ENCODE measurements around the gene FSIP1.

The FSIP1 gene

GRCh38 chr15:39589815-39590644 is 192.6 kb downstream of the FSIP1 start:
- no peak for DNase-seq

- no peak for DNase-seq
These were observed 193.3 kb downstream of the FSIP1 start for GRCh38 chr15:39589193-39589814.

DNA sequence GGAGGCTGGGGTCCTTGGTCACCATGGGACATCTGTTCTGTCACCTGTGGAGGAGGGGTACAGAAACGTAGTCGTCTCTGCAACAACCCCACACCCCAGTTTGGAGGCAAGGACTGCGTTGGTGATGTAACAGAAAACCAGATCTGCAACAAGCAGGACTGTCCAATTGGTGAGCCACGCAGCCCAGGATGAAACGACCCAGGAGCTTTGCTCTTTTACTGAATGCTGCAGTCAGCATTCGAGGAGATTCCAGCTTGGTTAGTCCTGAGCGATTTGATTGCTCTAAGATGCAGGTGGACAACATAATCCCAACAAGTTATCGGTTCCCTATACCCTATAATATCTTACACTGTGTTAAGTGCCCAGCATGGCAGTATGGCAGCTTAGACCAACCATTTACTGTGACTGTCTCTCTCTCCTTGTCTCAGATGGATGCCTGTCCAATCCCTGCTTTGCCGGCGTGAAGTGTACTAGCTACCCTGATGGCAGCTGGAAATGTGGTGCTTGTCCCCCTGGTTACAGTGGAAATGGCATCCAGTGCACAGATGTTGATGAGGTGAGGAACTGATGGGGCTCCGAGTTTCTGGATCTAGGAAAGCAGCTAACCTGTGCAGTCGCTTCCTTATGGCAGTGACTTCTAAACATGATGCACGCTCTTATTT is 194.0 kb downstream of the FSIP1 start:
- no peak for DNase-seq

DNA sequence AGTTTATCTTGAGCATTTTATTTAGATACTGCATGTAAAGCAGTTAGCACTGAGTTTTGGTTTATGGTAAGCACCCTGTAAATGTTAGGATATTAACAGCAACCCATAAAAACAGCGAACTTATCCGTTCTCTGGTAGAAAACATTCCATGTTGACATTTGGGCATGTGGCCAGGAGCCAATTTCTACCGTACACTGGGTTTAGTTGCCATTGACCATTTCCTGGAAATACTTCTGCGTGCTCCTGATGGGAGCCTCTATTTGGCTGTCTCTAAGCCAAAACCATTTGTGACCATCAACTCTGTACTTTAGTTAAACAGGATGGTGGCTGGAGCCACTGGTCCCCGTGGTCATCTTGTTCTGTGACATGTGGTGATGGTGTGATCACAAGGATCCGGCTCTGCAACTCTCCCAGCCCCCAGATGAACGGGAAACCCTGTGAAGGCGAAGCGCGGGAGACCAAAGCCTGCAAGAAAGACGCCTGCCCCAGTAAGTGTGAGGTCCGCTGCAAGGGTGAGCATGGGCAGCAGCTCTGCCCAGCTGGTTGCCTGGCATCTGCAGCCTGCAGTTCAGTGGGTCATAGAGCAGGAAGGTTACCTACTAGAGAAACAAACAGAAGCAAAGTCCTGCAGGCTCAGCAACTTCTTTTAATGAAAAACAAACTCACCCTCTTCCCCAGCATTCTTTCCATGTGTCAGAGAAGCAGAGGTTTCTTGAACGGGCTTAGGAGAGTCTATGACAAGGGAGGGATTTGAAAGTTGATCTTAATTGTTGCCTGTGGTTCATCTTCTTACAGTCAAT is 194.7 kb downstream of the FSIP1 start:
- DNase-seq: no peak

DNA sequence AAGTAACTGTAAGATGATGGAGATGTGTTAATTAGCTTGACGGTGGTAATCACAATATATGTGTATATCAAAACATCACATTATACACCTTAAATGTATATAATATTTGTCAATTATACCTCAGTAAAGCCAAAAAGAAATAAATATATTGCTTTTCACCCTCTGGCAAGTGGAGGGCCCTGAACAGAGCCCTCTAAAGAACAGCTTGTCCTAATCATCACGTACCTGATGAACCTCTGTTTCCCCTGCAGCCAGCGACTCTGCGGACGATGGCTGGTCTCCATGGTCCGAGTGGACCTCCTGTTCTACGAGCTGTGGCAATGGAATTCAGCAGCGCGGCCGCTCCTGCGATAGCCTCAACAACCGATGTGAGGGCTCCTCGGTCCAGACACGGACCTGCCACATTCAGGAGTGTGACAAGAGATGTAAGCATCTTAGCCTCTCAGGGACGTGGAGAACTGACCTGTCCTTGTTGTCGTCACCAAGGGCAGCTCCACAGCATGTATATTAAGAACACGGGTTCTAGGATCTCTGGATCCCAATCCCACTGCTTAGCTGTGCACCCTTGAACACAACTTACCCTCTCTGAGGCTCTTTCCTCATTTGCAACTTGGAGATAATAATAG is 195.4 kb downstream of the FSIP1 start:
- DNase-seq: no peak

DNA sequence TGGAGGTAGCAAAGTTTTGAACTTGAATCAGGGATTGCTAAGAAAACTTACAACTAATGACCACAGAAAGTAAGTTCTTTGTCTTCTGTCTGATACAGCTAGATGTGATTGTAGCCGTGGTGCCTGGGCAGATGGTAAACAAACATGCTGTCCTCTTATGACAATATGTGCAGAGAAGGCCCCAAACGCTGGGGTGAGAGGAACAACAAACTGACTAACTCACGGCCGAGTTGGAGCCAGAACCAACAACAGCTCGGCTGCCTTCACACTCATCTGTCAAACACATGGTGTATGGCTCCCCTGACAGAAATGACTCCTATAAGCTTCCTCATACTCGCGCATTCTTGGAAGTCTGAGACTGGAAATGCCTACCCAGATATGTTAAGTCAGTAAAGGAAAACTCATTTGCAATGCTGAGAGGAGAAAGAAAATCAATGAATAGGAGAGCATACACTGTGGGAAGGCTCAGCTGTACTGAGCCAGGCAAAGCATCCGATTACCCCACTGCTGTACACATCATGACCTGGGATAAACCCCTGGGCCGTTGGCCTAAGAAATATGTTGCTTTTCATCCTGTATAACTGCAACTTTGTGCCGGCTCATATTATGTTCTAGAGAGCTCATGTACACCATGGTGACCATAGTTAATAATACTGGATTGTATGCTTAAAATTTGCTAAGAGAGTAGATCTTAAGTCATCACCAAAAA is 196.1 kb downstream of the FSIP1 start:
- no peak for DNase-seq

- no peak for DNase-seq
These were observed 196.8 kb downstream of the FSIP1 start for GRCh38 chr15:39585871-39586301.

- DNase-seq: no peak
These were observed 197.2 kb downstream of the FSIP1 start for GRCh38 chr15:39585389-39585841.

- DNase-seq: no peak
These were observed 197.8 kb downstream of the FSIP1 start for GRCh38 chr15:39584662-39585388.

GRCh38 chr15:39584266-39584659 is 198.4 kb downstream of the FSIP1 start:
- DNase-seq: no peak

DNA sequence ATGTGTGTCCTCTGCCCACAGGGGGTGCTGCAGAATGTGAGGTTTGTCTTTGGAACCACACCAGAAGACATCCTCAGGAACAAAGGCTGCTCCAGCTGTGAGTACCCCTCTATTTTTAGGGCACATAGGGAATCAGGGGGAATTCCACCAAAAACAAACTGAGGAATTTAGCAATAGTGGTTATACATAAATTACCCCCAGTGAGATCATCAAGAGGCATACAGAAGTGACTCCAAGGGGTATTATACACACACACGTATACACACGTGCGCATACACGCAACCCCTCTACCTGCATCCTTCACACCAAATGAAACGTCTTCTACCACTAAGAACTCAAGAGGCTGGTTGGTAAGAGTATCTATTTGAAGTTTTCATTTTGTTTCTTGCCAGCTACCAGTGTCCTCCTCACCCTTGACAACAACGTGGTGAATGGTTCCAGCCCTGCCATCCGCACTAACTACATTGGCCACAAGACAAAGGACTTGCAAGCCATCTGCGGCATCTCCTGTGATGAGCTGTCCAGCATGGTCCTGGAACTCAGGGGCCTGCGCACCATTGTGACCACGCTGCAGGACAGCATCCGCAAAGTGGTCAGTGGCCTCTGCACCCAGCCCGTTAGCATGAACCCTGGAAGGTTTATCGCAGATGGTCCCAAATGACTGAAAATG is 198.9 kb downstream of the FSIP1 start:
- no peak for DNase-seq

DNA sequence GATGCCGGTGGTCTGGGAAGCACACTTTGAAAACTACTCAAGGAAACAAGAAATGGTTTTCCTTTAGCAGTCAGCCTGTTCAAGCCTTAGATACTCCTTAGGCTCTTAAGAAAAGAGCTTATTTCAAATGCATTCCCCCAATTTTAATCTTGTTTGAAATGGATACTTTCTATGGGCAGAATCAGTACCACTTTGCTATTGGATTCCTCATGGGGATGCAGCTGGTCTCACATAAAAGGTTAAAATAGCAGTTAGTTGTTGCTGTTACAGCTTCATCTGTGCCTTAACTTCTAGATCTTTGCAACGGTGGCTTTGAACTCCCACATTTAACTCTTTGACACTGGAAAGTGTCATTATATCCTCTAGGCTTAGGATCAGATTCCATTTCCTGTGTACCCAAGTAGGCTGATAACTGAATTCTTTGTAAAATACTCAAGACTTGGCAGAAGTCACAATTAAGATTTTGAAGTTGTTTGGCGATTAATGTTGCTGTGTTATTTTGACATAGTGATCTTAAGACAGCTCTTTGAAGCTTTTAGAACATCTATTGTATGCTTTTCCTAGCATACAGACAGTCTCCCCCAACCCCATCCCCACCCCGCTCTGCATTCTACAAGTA is 199.6 kb downstream of the FSIP1 start:
- no peak for DNase-seq

- no peak for DNase-seq
These were observed 200.2 kb downstream of the FSIP1 start for GRCh38 chr15:39582286-39582976.

GRCh38 chr15:39581793-39582285 is 200.8 kb downstream of the FSIP1 start:
- no peak for DNase-seq

DNA sequence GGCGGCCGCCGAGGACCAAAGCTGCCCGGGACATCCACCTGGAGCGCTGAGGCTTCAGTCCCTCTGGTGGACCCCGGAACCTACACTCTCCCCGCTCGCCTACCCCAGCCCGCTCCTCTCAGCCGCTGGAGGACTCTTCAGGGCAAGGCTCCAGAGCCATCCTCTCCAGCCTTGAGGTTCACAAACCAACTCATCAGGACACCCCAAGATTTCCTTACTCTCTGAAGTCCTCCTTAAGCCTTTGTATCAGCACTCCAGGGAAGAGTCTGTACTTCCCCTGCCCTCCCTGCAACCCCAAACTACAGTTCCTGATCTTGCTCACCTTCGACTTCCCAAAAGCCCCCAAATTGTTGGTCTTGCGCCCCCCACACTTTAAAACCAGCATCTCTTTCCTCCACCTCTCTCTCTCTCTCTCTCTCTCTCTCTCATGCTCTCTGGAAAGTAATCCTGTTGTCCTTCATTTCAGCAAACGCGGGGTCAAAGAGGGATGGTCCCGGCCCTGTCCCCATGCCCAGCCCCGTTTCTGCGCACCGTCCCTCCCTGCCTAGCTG is 201.3 kb downstream of the FSIP1 start:
- DNase-seq: no peak

DNA sequence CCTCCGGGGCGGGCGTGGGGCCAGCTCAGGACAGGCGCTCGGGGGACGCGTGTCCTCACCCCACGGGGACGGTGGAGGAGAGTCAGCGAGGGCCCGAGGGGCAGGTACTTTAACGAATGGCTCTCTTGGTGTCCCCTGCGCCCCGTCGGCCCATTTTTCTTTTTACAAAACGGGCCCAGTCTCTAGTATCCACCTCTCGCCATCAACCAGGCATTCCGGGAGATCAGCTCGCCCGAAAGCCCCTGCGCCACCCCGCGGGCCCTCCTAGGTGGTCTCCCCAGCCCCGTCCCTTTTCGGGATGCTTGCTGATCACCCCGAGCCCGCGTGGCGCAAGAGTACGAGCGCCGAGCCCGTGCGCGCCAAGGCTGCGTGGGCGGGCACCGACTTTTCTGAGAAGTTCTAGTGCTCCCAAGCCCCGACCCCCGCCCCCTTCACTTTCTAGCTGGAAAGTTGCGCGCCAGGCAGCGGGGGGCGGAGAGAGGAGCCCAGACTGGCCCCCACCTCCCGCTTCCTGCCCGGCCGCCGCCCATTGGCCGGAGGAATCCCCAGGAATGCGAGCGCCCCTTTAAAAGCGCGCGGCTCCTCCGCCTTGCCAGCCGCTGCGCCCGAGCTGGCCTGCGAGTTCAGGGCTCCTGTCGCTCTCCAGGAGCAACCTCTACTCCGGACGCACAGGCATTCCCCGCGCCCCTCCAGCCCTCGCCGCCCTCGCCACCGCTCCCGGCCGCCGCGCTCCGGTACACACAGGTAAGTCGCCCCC is 202.0 kb downstream of the FSIP1 start, which contains the start of gene THBS1:
THBS1 (plus strand) TSS at position 595 of the 757 bp plus-strand sequence. CDS start 779 bp downstream, outside the sequence.
- peak; percentile 37 for DNase-seq

- DNase-seq: peak; percentile 78
These were observed 202.5 kb downstream of the FSIP1 start for GRCh38 chr15:39580117-39580484.
